ENCODE measurements around the gene C1QTNF7.

Gene C1QTNF7

GRCh38 chr4:15451866-15452765 is 24.3 kb downstream of the C1QTNF7 start:
- Histone ChIP-seq H3K27me3 (ENCODE audit: insufficient read depth, low read length, poor library complexity, severe bottlenecking) (no peaks in the 10 kb centered on the region), H3K9me2 (replicated peaks; ENCODE audit: low read depth, low read length) (no peaks in the 10 kb centered on the region), H3K36me3 (ENCODE audit: insufficient read depth, low read length) (no peaks in the 10 kb centered on the region), H2AFZ (ENCODE audit: low read length) (peak overlapping the region; percentile 54; the same call in 1 of the 2 replicates), H3K4me3 (ENCODE audit: low read length, poor library complexity, severe bottlenecking) (no peak overlapping the region), H3F3A (ENCODE audit: low read depth) (no peaks in the 10 kb centered on the region), H3K4me2 (ENCODE audit: low read depth, low read length, poor library complexity, severe bottlenecking) (no peak overlapping the region), H3K9me3 (ENCODE audit: insufficient read depth, low read depth, low read length) (no peaks in the 10 kb centered on the region), H4K20me1 (ENCODE audit: insufficient read depth, low read length, poor library complexity, severe bottlenecking) (no peaks in the 10 kb centered on the region), H3K4me1 (ENCODE audit: insufficient read depth, low read length, poor library complexity, severe bottlenecking) (peaks cover 15% of the 10 kb centered on the region), H3K9ac (ENCODE audit: low read depth, low read length, poor library complexity, severe bottlenecking) (no peak overlapping the region), H3K79me2 (ENCODE audit: insufficient read depth, low read length) (no peaks in the 10 kb centered on the region)
- no peak for TF ChIP-seq EZH2phosphoT487 (IDR thresholded peaks at IDR 0.05; ENCODE audit: borderline replicate concordance)

- Histone ChIP-seq H3K9ac (ENCODE audit: low read depth, low read length, poor library complexity, severe bottlenecking) (no peak overlapping the region), H4K20me1 (ENCODE audit: insufficient read depth, low read length, poor library complexity, severe bottlenecking) (no peaks in the 10 kb centered on the region), H3K9me2 (replicated peaks; ENCODE audit: low read depth, low read length) (no peaks in the 10 kb centered on the region), H2AFZ (ENCODE audit: low read length) (no peak overlapping the region), H3K36me3 (ENCODE audit: insufficient read depth, low read length) (no peaks in the 10 kb centered on the region), H3K27me3 (ENCODE audit: insufficient read depth, low read length, poor library complexity, severe bottlenecking) (no peaks in the 10 kb centered on the region), H3K4me3 (ENCODE audit: low read length, poor library complexity, severe bottlenecking) (no peak overlapping the region), H3K4me1 (ENCODE audit: insufficient read depth, low read length, poor library complexity, severe bottlenecking) (peaks cover 19% of the 10 kb centered on the region), H3F3A (ENCODE audit: low read depth) (no peaks in the 10 kb centered on the region), H3K79me2 (ENCODE audit: insufficient read depth, low read length) (no peaks in the 10 kb centered on the region), H3K9me3 (ENCODE audit: insufficient read depth, low read depth, low read length) (no peaks in the 10 kb centered on the region), H3K4me2 (ENCODE audit: low read depth, low read length, poor library complexity, severe bottlenecking) (no peak overlapping the region)
- TF ChIP-seq EZH2phosphoT487 (IDR thresholded peaks at IDR 0.05; ENCODE audit: borderline replicate concordance), result no peak
- no peak for TF ChIP-seq CTCF (conservative IDR thresholded peaks at IDR 0.05; ENCODE audit: low read length)
These were observed 27.5 kb downstream of the C1QTNF7 start for GRCh38 chr4:15455290-15455689.

GRCh38 chr4:15457406-15458201 is 29.8 kb downstream of the C1QTNF7 start:
- H2AFZ ChIP-seq (ENCODE audit: low read length), result peak overlapping the region; percentile 89
- H3K4me3 ChIP-seq (ENCODE audit: low read length, poor library complexity, severe bottlenecking), result no peak overlapping the region
- no peaks in the 10 kb centered on the region for H3K79me2 ChIP-seq (ENCODE audit: insufficient read depth, low read length)
- no peaks in the 10 kb centered on the region for H4K20me1 ChIP-seq (ENCODE audit: insufficient read depth, low read length, poor library complexity, severe bottlenecking)
- peak overlapping the region; percentile 21 for H3K4me2 ChIP-seq (ENCODE audit: low read depth, low read length, poor library complexity, severe bottlenecking)
- no peaks in the 10 kb centered on the region for H3F3A ChIP-seq (ENCODE audit: low read depth)
- H3K9ac ChIP-seq (ENCODE audit: low read depth, low read length, poor library complexity, severe bottlenecking), result peak overlapping the region; percentile 29
- no peaks in the 10 kb centered on the region for H3K9me3 ChIP-seq (ENCODE audit: insufficient read depth, low read depth, low read length)
- peak; percentile 87 for TF ChIP-seq CTCF (conservative IDR thresholded peaks at IDR 0.05; ENCODE audit: low read length)
- no peak for TF ChIP-seq EZH2phosphoT487 (IDR thresholded peaks at IDR 0.05; ENCODE audit: borderline replicate concordance)
- no peaks in the 10 kb centered on the region for H3K9me2 ChIP-seq (replicated peaks; ENCODE audit: low read depth, low read length)
- peaks cover 7% of the 10 kb centered on the region for H3K4me1 ChIP-seq (ENCODE audit: insufficient read depth, low read length, poor library complexity, severe bottlenecking)
- H3K36me3 ChIP-seq (ENCODE audit: insufficient read depth, low read length), result no peaks in the 10 kb centered on the region
- H3K27me3 ChIP-seq (ENCODE audit: insufficient read depth, low read length, poor library complexity, severe bottlenecking), result no peaks in the 10 kb centered on the region

Data from Loucy (cell line).